Activated effector memory CD4-positive, alpha-beta T cell treated with anti-CD3 and anti-CD28 coated beads, Interleukin-2, amount 50 U/mL, for 16 hours (primary cell): Measurements from ENCODE around the gene MPDZ.

Experiments
- DNase-seq: peaks from one replicate; pipeline ENCODE4 v3.0.0-alpha.2; 2020

Gene MPDZ

DNA sequence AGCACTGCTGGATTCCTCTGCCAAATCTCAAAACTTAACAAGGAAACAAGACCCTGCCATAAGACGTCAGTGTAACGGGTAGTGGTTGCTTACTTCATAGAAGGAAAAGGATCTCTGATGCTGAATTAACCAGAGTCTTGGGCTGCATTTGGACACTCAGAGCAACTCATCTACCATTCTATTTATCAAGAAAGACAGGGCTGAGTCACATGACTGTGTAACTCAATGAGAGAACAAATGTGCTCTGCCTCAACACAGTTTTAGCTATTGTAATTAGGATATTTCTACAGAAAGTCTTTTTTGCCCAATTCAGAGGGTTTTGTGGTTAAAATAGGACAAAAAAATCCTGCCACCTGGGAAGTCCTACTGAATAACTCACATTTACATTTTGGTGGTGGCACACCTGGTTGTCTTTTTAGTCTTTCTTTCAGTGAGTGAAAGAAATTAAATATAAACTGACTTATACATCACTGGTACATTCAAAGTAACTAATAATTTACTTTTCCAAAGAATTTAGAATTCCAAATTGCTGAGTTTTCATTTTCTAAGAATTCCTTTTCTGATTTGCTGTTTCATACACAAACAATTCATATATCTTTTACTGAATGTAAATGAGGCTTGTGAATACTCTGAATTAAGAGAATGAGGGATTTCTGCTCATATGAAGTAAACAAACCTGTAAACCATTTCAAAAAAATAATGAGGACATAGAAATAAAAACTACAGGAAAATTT, 104.4 kb downstream of the MPDZ start:
- no peak for DNase-seq

GRCh38 chr9:13173553-13173952, 105.9 kb downstream of the MPDZ start:
- no peak for DNase-seq

GRCh38 chr9:13171261-13171660, 108.2 kb downstream of the MPDZ start:
- DNase-seq = no peak

DNA sequence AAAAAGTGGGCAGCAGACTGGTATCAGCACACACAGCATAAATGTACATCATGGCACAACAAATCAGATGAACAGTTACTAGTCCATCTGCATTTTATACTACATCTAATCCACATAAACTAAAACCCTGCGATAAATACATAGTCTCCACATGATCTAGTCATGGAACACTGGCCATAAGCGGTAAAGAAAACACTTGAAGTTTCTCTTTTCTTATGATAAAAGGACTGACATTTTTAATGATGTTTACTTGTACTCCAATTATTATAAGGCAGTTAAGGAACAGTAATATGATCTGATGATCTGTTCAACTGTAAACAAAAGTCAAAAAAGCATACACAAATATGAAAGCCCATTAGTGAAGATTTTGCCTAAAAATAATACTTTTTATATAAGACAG, 112.5 kb downstream of the MPDZ start:
- no peak for DNase-seq

- DNase-seq = no peak
These were observed 113.5 kb downstream of the MPDZ start for GRCh38 chr9:13165956-13166355.

DNA sequence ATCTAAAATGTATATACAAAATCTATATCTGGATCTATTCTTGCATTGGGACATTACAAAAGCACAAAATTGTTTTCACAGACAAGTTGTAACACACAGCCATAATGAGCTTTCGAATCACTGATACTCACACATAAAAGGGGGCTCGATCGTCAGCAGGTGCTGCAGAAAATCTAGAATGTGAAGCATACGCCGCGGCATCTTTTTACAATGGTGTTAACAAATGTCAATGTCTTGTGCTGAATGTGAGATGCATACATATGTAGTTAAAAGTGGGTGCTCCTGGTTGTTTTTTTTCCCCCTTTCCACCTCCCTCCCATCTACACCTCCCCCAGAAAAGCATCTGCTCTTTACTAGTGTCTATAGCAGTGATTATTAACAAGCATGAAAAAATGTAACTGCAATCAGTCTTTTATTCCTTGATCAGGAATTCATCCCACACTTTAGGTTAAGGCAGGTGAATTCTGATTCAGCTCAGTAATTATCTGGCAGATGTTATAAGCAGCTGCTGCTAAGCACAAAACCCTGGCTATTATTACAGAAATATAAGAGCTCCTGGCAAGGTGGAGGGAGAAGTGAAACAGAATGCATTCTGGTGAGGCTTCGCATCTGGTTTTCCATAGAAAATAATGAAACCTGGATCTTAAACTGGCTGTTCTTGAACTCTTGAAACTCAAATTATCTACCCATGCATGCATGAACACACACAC, 114.1 kb downstream of the MPDZ start:
- DNase-seq = no peak

DNA sequence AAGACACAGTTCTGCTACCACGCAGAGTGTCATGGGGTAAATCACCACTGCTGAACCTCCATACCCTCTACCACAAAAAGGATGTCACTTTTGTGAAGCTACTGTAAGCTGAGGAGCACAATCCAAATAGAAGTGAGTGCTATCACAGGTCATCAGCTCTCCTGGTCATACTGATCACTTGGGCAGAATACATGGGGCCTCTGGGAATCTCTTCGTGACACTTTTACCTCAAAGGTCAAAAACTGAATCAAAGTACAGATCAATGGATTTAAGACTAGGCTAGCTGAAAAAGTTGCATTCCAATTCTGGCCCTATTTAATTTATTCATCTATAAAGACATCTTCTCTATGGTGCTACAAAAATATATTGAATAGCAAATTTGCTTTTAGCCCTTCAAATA, 115.5 kb downstream of the MPDZ start:
- no peak for DNase-seq

DNA sequence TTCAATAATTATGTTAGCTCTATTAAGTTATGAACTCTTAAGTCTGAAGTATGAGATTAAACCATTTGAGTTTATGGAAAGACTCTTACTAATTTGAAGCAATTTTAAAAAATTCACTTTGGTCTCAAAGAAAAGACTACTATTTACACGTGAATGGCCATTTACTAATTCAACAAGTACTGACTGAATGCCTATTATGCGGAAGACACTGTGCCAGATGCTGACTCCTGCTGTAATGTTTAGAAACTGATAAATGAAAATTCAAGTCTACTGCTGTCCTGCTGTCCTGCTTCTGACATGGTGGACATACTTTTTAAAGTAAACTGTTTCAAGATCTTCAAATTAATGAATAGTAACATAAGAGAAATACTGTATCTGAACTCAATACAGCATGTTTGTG, 116.2 kb downstream of the MPDZ start:
- no peak for DNase-seq

- no peak for DNase-seq
These were observed 119.4 kb downstream of the MPDZ start for GRCh38 chr9:13160051-13160450.

GRCh38 chr9:13158986-13159385, 120.5 kb downstream of the MPDZ start:
- DNase-seq = no peak

GRCh38 chr9:13151489-13151888, 128.0 kb downstream of the MPDZ start:
- DNase-seq = no peak

- DNase-seq = no peak
These were observed 130.0 kb downstream of the MPDZ start for GRCh38 chr9:13149454-13149853.

DNA sequence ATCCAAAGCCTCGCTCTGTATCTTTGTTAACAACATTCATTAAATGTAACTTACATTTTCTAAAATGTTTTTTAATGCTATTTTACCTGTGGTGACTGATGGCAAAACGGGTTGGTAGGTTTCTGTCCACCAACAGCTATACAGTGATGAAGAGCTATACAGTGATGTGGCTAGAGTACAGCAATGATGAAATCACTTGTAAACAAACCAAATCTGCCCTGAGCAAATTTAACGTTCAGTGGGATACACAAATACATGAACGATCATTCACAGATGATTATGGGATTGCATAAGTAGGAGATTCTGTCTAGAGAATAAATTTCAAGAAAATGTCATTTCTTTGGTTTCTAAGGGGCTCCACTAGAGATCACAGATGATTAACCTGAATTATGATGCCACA, 132.7 kb downstream of the MPDZ start:
- no peak for DNase-seq

GRCh38 chr9:13145340-13145739, 134.2 kb downstream of the MPDZ start:
- no peak for DNase-seq

DNA sequence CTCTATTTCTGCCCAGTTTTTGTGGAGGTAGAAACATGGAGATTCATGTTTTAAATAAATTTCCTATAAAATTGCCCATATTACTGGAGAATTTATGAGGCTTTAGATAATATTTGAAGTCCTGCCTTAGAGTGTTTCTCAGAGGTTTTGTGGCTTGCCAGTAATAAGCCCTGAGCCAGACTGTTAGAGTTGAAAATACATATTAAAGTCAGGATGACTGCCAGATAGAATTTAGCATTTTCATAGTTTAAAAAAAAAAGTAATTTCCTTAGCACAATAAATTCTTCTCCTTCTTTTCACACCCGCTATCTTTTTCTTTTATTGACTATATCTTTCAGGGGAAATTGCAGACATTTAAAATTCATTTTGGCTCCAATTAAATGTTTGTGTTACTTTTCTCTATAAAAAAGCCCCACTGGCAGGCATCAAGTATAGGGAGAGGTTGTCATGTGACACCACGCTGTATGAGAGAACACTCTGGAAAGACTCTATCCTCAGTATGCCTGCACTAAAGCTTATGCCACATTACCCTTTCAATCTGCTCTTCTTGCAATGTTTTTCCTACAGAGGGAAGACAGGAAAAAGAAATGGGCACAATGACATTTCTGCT, 135.2 kb downstream of the MPDZ start:
- DNase-seq = no peak

DNA sequence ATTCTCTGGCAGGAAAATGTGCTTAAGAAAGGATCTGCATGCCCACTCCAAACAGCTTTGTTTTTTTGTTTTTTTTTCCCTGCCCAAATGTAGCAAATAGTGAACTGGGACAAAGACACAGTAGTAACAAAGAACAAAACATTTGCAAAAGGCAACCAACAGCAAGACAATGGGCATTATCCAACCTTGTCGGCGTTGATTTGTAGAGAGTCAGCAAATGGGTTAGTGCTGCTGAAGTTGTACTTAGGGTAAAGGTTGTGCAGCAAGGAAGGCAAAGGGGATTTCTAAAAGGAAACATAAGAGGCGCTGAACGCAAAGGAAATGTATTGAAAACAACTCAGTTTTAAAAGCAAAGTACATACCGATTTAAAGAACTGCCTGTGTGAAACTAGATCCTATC, 136.2 kb downstream of the MPDZ start:
- no peak for DNase-seq

- DNase-seq = no peak
These were observed 136.7 kb downstream of the MPDZ start for GRCh38 chr9:13142776-13143175.

- no peak for DNase-seq
These were observed 137.9 kb downstream of the MPDZ start for GRCh38 chr9:13141629-13142028.

GRCh38 chr9:13140843-13141592, 138.5 kb downstream of the MPDZ start:
- no peak for DNase-seq

DNA sequence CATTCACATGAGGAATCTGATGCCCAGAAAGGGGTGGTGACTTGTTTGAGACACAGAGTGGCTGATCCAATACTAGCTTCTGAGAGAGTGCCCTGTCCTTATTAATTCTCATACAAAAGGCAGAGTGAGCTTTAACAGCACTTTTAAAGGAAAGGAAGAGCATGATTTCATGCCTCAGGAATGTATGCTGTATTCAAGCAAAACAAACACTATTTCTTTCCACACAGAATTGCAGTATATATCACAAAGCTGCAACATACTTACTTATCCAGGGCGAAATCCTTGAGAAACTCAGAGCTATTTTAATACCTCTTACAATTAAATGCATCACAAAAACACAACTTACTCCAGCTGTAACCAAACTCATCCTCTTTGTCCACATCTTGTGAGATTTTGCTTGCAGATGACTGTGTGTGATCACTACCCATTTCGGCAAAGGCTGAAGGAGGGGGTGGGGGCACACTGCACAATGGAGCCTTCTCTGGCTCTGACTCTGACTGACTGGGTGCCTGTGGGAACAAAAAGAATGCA, 139.8 kb downstream of the MPDZ start:
- no peak for DNase-seq

DNA sequence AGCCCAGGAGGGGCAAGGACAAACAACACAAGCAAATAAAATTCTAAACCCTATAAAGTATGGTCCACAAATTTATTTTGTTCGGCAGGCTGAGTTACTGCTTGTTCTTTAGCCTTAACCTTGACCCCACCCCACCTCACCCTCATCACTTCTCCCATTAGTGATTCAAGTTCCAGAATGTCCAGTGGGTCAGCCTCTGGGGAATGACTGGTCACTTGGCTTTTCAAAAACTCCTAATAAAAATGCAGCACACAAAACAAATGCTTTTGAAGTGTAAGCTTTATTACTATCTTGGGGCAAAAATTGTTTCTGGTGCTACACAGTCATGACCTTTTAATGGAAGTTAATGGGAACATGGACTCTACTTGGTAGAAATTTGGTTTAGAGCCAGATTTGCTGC, 142.1 kb downstream of the MPDZ start:
- DNase-seq = no peak

DNA sequence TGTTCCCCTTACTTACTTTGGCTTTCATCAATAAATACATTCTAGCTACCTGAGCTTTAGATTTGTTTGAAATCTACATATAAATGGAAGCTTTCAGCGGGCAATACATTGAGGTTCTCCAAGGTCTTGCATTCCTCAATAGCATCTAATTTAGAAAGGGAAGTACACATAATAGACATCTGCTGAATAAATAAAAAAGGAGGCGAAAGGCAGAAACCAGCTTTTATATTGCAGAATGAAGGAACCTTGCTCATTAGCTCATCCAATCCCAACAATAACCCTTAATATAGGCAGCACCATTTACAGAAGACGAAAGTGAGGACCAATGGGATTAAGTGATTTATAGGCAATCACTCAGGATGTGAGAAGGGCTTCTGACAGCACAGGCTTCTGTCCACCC, 147.5 kb downstream of the MPDZ start:
- no peak for DNase-seq

DNA sequence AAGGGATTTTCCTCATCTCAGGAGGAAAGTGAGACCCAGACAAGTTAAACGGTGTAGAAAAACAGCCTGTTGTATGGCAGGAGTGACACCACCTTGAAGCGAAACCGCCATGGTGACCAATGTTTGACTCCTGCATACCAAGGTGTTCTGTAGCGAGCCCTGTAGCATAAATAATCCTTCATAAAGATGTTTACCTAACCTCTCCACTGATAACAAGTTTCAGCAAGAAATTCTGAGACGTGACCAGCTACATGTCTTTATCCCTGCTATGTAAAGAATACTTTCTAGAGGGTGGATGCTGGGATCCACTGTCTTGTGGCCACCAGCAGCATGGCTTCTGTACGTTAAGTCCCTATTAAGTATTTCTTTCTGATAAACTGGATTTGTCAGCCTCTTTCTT, 148.1 kb downstream of the MPDZ start:
- no peak for DNase-seq
